HEK293T (cell line): ENCODE results near the gene IGSF21.

Experiments
- CTCF ChIA-PET: fragments of 350-600 bp; formaldehyde crosslinking; extraction: SDS; loops from one replicate; lab custom pipeline; 2021; ENCODE audit warnings: antibody characterized with exemption, inconsistent platforms; lab: Yijun Ruan, JAX
- POLR2A ChIA-PET: fragments of 350-600 bp; formaldehyde crosslinking; extraction: SDS; loops from one replicate; lab custom pipeline; 2020; ENCODE audit warnings: antibody characterized with exemption, inconsistent platforms; lab: Yijun Ruan, JAX
- DNase-seq: peaks from one replicate; pipeline ENCODE4 v3.0.0; 2012; ENCODE audit warnings: mixed read lengths; ENCODE audit errors: extremely low spot score
- ARNT ChIP-seq: fragments of 450-650 bp; IDR thresholded peaks from 2 replicates; pipeline ENCODE4 v1.6.1; 2017; ENCODE audit warnings: mild to moderate bottlenecking
- BHLHE40 ChIP-seq: fragments of 450-650 bp; IDR thresholded peaks from 2 replicates; pipeline ENCODE4 v1.6.1; 2016; ENCODE audit warnings: mild to moderate bottlenecking, moderate library complexity, borderline replicate concordance
- CTBP1 ChIP-seq: fragments of 450-650 bp; IDR thresholded peaks from 2 replicates; pipeline ENCODE4 v1.6.1; 2016; ENCODE audit warnings: borderline replicate concordance
- ELF4 ChIP-seq: fragments of 450-650 bp; IDR thresholded peaks from 2 replicates; pipeline ENCODE4 v1.6.1; 2017; ENCODE audit warnings: antibody characterized with exemption
- FOXA1 ChIP-seq: fragments of 450-650 bp; IDR thresholded peaks from 2 replicates; pipeline ENCODE4 v1.6.1; 2016; ENCODE audit warnings: mild to moderate bottlenecking
- FOXK2 ChIP-seq: fragments of 450-650 bp; IDR thresholded peaks from 2 replicates; pipeline ENCODE4 v1.6.1; 2016; ENCODE audit warnings: mild to moderate bottlenecking
- FOXM1 ChIP-seq: fragments of 450-650 bp; IDR thresholded peaks from 2 replicates; pipeline ENCODE4 v1.6.1; 2017; ENCODE audit warnings: mild to moderate bottlenecking, borderline replicate concordance
- HDGF ChIP-seq: fragments of 450-650 bp; IDR thresholded peaks from 2 replicates; pipeline ENCODE4 v1.6.1; 2017; ENCODE audit warnings: antibody characterized with exemption, borderline replicate concordance
- L3MBTL2 ChIP-seq: fragments of 450-650 bp; conservative IDR thresholded peaks from 2 replicates; pipeline ENCODE4 v1.6.1; 2016; ENCODE audit warnings: mild to moderate bottlenecking
- LEF1 ChIP-seq: fragments of 450-650 bp; IDR thresholded peaks from 2 replicates; pipeline ENCODE4 v1.6.1; 2017; ENCODE audit warnings: mild to moderate bottlenecking, borderline replicate concordance
- NFRKB ChIP-seq: fragments of 450-650 bp; IDR thresholded peaks from 2 replicates; pipeline ENCODE4 v1.6.1; 2016; ENCODE audit warnings: mild to moderate bottlenecking, moderate library complexity
- SP1 ChIP-seq: fragments of 450-650 bp; IDR thresholded peaks from 2 replicates; pipeline ENCODE4 v1.6.1; 2017
- SUZ12 ChIP-seq: fragments of 450-650 bp; IDR thresholded peaks from 2 replicates; pipeline ENCODE4 v1.6.1; 2016; ENCODE audit warnings: mild to moderate bottlenecking
- TARDBP ChIP-seq: fragments of 450-650 bp; IDR thresholded peaks from 2 replicates; pipeline ENCODE4 v1.6.1; 2016
- ZNF384 ChIP-seq: fragments of 450-650 bp; IDR thresholded peaks from 2 replicates; pipeline ENCODE4 v1.6.1; 2016
- TF ChIP-seq, protein P1 (sequence below): fragments of 450-650 bp; IDR thresholded peaks from 2 replicates; pipeline ENCODE4 v1.6.1; 2016

Gene IGSF21

DNA sequence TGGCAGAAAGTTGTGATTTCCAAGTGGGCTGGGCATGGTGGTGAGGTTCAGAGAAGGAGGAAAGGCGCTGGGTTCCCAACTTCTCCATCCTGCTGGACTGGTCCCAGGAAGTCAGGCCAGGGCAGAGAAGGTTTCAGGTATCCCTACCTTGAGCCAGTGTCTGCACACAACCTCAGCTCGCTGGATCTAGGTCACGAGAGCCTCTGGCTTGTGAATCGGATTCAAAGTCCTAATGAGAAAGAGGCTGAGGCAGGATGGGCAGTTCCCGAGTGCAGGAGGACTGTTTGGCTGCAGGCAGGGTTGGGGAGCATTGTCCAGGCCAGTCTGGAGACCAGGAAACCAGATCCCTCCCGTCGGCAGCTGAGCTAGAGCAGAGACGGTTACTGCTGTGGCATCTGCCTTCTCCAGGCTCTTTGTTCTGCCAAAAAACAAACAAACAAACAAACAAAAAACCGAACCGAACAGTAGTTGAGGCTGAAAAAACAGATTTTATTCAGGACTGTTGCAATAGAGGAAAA is 19.5 kb upstream of the IGSF21 start:
- CTCF ChIA-PET = no interaction called here

DNA sequence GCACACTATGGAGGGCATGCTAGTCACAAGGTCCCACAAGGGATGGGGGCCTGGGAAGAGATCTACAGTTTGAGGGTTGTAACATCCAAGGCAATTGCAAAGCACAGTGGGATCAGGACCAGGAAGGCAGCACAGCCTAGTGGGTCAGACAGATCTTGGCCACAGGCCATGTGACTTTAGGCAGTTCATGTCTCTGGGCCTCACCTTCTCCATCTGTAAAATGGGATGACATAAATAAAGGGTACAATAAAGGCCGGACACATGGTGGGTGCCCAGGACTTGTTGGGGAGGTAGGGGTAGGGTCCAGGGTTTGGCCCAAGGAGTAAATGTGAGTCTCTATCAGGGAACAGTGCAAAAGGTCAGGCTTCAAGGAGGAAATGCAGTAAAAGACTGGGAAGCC is 18.1 kb upstream of the IGSF21 start:
- CTCF ChIA-PET = no interaction called here
- TF ChIP-seq L3MBTL2 = no peak
- no peak for TF ChIP-seq TARDBP
- no peak for TF ChIP-seq FOXM1
- TF ChIP-seq NFRKB = no peak
- TF ChIP-seq FOXA1 = no peak
- TF ChIP-seq CTBP1 = no peak
- no peak for TF ChIP-seq ARNT
- TF ChIP-seq, protein P1, sequence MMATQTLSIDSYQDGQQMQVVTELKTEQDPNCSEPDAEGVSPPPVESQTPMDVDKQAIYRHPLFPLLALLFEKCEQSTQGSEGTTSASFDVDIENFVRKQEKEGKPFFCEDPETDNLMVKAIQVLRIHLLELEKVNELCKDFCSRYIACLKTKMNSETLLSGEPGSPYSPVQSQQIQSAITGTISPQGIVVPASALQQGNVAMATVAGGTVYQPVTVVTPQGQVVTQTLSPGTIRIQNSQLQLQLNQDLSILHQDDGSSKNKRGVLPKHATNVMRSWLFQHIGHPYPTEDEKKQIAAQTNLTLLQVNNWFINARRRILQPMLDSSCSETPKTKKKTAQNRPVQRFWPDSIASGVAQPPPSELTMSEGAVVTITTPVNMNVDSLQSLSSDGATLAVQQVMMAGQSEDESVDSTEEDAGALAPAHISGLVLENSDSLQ = no peak
- no peak for TF ChIP-seq SUZ12
- TF ChIP-seq ZNF384 = no peak
- no peak for TF ChIP-seq LEF1
- no peak for TF ChIP-seq ELF4
- no peak for TF ChIP-seq HDGF
- no peak for TF ChIP-seq FOXK2
- no peak for TF ChIP-seq SP1
- TF ChIP-seq BHLHE40 = no peak
- POLR2A ChIA-PET = no interaction called here
- no peak for DNase-seq

More for the DNA sequence above, 19.5 kb upstream of the IGSF21 start:
- POLR2A ChIA-PET = no interaction called here
- TF ChIP-seq HDGF (no peak), BHLHE40 (no peak)
- no peak for DNase-seq

DNA sequence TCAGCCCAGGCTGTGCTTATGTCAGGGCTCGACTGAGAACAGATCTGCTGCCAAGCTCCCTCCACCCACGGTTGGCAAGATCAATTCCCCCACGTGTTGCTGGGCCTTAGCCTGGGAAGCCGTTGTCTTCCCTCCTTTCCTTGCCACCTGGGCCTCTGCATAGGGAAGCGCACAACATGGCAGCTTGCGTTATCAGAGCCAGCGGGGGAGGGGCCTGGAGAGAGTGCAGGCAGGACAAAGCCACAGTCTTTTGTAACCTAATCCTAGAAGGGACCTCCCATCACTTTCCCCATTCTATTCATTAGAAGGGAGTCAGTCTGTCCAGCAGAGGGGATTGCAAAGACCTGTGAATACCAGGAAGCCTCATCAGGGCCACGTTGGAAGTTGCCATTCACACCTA is 17.0 kb upstream of the IGSF21 start:
- ChIA-PET POLR2A (no interaction called here), CTCF (interaction anchor here (0.6 kb wide), 1 partner anchor 162 kb away, joined by 3 read pairs; no protein-coding TSS in a partner anchor)
- no peak for DNase-seq
- TF ChIP-seq ZNF384 = no peak
- TF ChIP-seq, protein P1 = no peak
- TF ChIP-seq NFRKB = no peak
- TF ChIP-seq SUZ12 = no peak
- TF ChIP-seq FOXA1 = no peak
- no peak for TF ChIP-seq FOXM1
- TF ChIP-seq ELF4 = no peak
- TF ChIP-seq CTBP1 = no peak
- TF ChIP-seq LEF1 = no peak
- TF ChIP-seq BHLHE40 = no peak
- no peak for TF ChIP-seq SP1
- TF ChIP-seq FOXK2 = no peak
- TF ChIP-seq TARDBP = no peak
- no peak for TF ChIP-seq HDGF
- TF ChIP-seq ARNT = no peak

- DNase-seq = no peak
- ChIA-PET CTCF (interaction anchor here (0.6 to 1.6 kb wide), 2 partner anchors 8 to 12 kb away, joined by 5 to 7 read pairs; no protein-coding TSS in a partner anchor), POLR2A (no interaction called here)
- no peak for TF ChIP-seq FOXM1
- TF ChIP-seq FOXK2 = no peak
- no peak for TF ChIP-seq SP1
- no peak for TF ChIP-seq FOXA1
- TF ChIP-seq LEF1 = no peak
These were observed 15.7 kb upstream of the IGSF21 start for GRCh38 chr1:18091660-18092446.

- ChIA-PET CTCF (no interaction called here), POLR2A (no interaction called here)
- no peak for TF ChIP-seq NFRKB
- TF ChIP-seq ZNF384 = no peak
- no peak for TF ChIP-seq ELF4
- no peak for TF ChIP-seq FOXA1
- no peak for TF ChIP-seq L3MBTL2
- no peak for TF ChIP-seq BHLHE40
- TF ChIP-seq SP1 = no peak
- no peak for TF ChIP-seq ARNT
- no peak for DNase-seq
These were observed 14.4 kb upstream of the IGSF21 start for GRCh38 chr1:18093193-18093592.

- DNase-seq = no peak
- ChIA-PET CTCF (interaction anchor here (0.6 kb wide), 1 partner anchor 432 kb away, joined by 3 read pairs; no protein-coding TSS in a partner anchor), POLR2A (no interaction called here)
- TF ChIP-seq CTBP1 (no peak), NFRKB (no peak), TARDBP (no peak), LEF1 (no peak), ARNT (no peak), ZNF384 (no peak), FOXA1 (no peak), SUZ12 (no peak), FOXM1 (no peak), L3MBTL2 (no peak), BHLHE40 (no peak), ELF4 (no peak), HDGF (no peak)
- TF ChIP-seq, protein P1 = no peak
These were observed 14.0 kb upstream of the IGSF21 start for GRCh38 chr1:18093646-18094045.
